HCT116 (cell line): ENCODE data around the gene RPL29. TPM values are rescaled to one million over a fixed set of nuclear protein-coding genes. Genes with fewer than 3 reads are reported as not detected.

Experiments
- ATAC-seq: fragments of 200-7000 bp; cut with Tn5 transposase; 2 replicates; pipeline ENCODE4 v1.9.1; 2020; ENCODE audit warnings: mild to moderate bottlenecking, moderate library complexity
- BruUV-seq: library from RNA; stranded (reverse); fragments of 400-500 nt; replicated peaks from 2 replicates; lab custom pipeline; 2021; lab: Mats Ljungman, UMichigan
- CTCF ChIA-PET: fragments of 300-600 bp; sonication (Branson Sonifier 250); formaldehyde crosslinking; loops from one replicate; lab custom pipeline; 2021; ENCODE audit warnings: antibody characterized with exemption; lab: Charles Lee
- POLR2A ChIA-PET: fragments of 300-600, 350-600 bp; sonication (Branson Sonifier 250); formaldehyde crosslinking; loops from one replicate; lab custom pipeline; 2021; ENCODE audit warnings: antibody characterized with exemption; lab: Charles Lee
- RAD21 ChIA-PET, 2 experiments: fragments of 300-600 bp; sonication (Branson Sonifier 250); formaldehyde crosslinking; loops; one replicate each; lab custom pipeline; 2023; ENCODE audit warnings: low total read pairs in 2 of 2; ENCODE audit not compliant: uncharacterized antibody in 2 of 2, unreplicated experiment in 2 of 2, low non-redundant PET in 1 of 2; lab: Charles Lee
- DNase-seq: peaks from one replicate; pipeline ENCODE4 v3.0.0-alpha.2; 2010; ENCODE audit warnings: low read depth, low spot score
- H2AFZ ChIP-seq: fragments of 200-600 bp; shearing (Covaris generic), sonication (generic); 2 replicates; pipeline ENCODE4 v1.6.1; 2017; ENCODE audit warnings: low read depth, mixed run types, mixed read lengths, antibody characterized with exemption, low read length; ENCODE audit not compliant: poor library complexity, severe bottlenecking
- H3K27ac ChIP-seq: 2 replicates; pipeline ENCODE4 v1.5.1; 2012; ENCODE audit warnings: low read depth, low read length
- H3K27me3 ChIP-seq: fragments of 200-600 bp; sonication (generic); 2 replicates; pipeline ENCODE4 v1.6.1; 2016; ENCODE audit warnings: mixed run types, low read length, mixed read lengths; ENCODE audit not compliant: insufficient read depth
- H3K36me3 ChIP-seq, 2 experiments: fragments of 200-500 bp in 1 of 2; fragments of 200-600 bp in 1 of 2; sonication (Bioruptor generic) in 1 of 2; sonication (generic) in 1 of 2; 2 replicates each; pipeline versions ENCODE4 v1.5.1 to v1.6.1; 2014 to 2016; ENCODE audit warnings: low read length in 2 of 2, inconsistent platforms in 1 of 2, mixed read lengths in 1 of 2, mixed run types in 1 of 2; ENCODE audit not compliant: insufficient read depth in 2 of 2, control insufficient read depth in 1 of 2
- H3K4me1 ChIP-seq, 2 experiments: fragments of 200-600 bp in 1 of 2; sonication (generic) in 1 of 2; 2 replicates each; pipeline versions ENCODE4 v1.5.1 to v1.6.1; 2012 to 2017; ENCODE audit warnings: low read length in 2 of 2, inconsistent platforms in 1 of 2, mild to moderate bottlenecking in 1 of 2, mixed read lengths in 1 of 2, mixed run types in 1 of 2, moderate library complexity in 1 of 2; ENCODE audit not compliant: insufficient read depth in 2 of 2, control insufficient read depth in 1 of 2
- H3K4me2 ChIP-seq: fragments of 200-600 bp; sonication (generic); 2 replicates; pipeline ENCODE4 v1.6.1; 2017; ENCODE audit warnings: mixed run types, low read length, mixed read lengths
- H3K4me3 ChIP-seq, 2 experiments: fragments of 200-600 bp in 1 of 2; sonication (generic) in 1 of 2; replicated peaks in 1 of 2; 2 replicates each; pipeline ENCODE4 v1.5.1; 2011 to 2016; ENCODE audit warnings: low read length in 2 of 2, control low read depth in 1 of 2, low read depth in 1 of 2, mild to moderate bottlenecking in 1 of 2, mixed read lengths in 1 of 2, mixed run types in 1 of 2
- H3K79me2 ChIP-seq: fragments of 200-600 bp; sonication (generic); 2 replicates; pipeline ENCODE4 v1.6.1; 2017; ENCODE audit warnings: mild to moderate bottlenecking, mixed run types, low read length, moderate library complexity, mixed read lengths; ENCODE audit not compliant: insufficient read depth
- H3K9ac ChIP-seq: fragments of 200-600 bp; sonication (generic); 2 replicates; pipeline ENCODE4 v1.6.1; 2016; ENCODE audit warnings: low read length, mixed read lengths
- H3K9me2 ChIP-seq: fragments of 200-600 bp; sonication (generic), shearing (Covaris generic); 2 replicates; pipeline ENCODE4 v1.6.1; 2017; ENCODE audit warnings: mixed run types, mild to moderate bottlenecking, moderate library complexity; ENCODE audit not compliant: insufficient read depth
- H3K9me3 ChIP-seq, 2 experiments: fragments of 200-500 bp in 1 of 2; fragments of 200-600 bp in 1 of 2; sonication (Bioruptor generic) in 1 of 2; sonication (generic) in 1 of 2; 2 replicates each; pipeline ENCODE4 v1.6.1; 2014 to 2017; ENCODE audit warnings: low read length in 2 of 2, mixed read lengths in 2 of 2, inconsistent platforms in 1 of 2, low read depth in 1 of 2, mild to moderate bottlenecking in 1 of 2, mixed run types in 1 of 2, moderate library complexity in 1 of 2; ENCODE audit not compliant: control insufficient read depth in 1 of 2, insufficient read depth in 1 of 2
- H4K20me1 ChIP-seq: fragments of 200-600 bp; sonication (generic), shearing (Covaris generic); 2 replicates; pipeline ENCODE4 v1.6.1; 2017; ENCODE audit warnings: mixed run types, mild to moderate bottlenecking, moderate library complexity; ENCODE audit not compliant: insufficient read depth
- CBX3 ChIP-seq: IDR thresholded peaks from 2 replicates; pipeline ENCODE4 v1.6.1; 2012; ENCODE audit warnings: low read depth
- EZH2phosphoT487 ChIP-seq: fragments of 200-600 bp; IDR thresholded peaks from 2 replicates; pipeline ENCODE4 v1.6.1; 2018; ENCODE audit warnings: antibody characterized with exemption, borderline replicate concordance
- MAX ChIP-seq: IDR thresholded peaks from 2 replicates; pipeline ENCODE4 v1.6.1; 2012
- RAD21 ChIP-seq: IDR thresholded peaks from 2 replicates; pipeline ENCODE4 v1.6.1; 2012; ENCODE audit warnings: low read depth, mild to moderate bottlenecking
- ZFX ChIP-seq: fragments of 450-650 bp; IDR thresholded peaks from 2 replicates; pipeline ENCODE4 v1.6.1; 2017
- ZNF274 ChIP-seq: fragments of 200-500 bp; sonication (Bioruptor generic); IDR thresholded peaks from 2 replicates; pipeline ENCODE4 v1.6.1; 2014; ENCODE audit warnings: mild to moderate bottlenecking, low read depth, low read length, inconsistent platforms
- intact Hi-C: fragments of 100-400 bp; cut with micrococcal nuclease; formaldehyde crosslinking; loops from 2 replicates; pipeline ENCODE4 v1.10.0; 2022
- total RNA-seq: library from RNA; stranded (reverse); gene quantifications from one replicate; pipeline ENCODE4 v1.2.1, GENCODE V29; 2021; ENCODE audit not compliant: unreplicated experiment

Gene RPL29
- total RNA-seq, 1 experiment from 2014 or later: 1,880 TPM

- CTCF ChIA-PET: no interaction called here
- no TSS peak for BruUV-seq
These were observed 29.8 kb upstream of the RPL29 start for GRCh38 chr3:52025453-52025852.

GRCh38 chr3:52024765-52025452 lies 29.2 kb upstream of the RPL29 start:
- Histone ChIP-seq H3K36me3 (no peaks in the 10 kb centered on the region), H3K4me3 (no peak overlapping the region), H3K9ac (no peak overlapping the region)
- no peak for ATAC-seq
- TF ChIP-seq CBX3 (no peak), ZFX (no peak), ZNF274 (no peak), MAX (no peak), EZH2phosphoT487 (no peak), RAD21 (no peak)
- TF ChIP-seq, all 23 proteins: peak for 0
- no peak overlapping the region for H3K27ac ChIP-seq
- ChIA-PET CTCF (no interaction called here), POLR2A (no interaction called here), RAD21 (no interaction called here)
- H3K4me2 ChIP-seq: no peak overlapping the region
- H3K4me1 ChIP-seq: peaks cover 9 to 31% of the 10 kb centered on the region in 2 experiments
- no peaks in the 10 kb centered on the region for H3K9me2 ChIP-seq
- H3K9me3 ChIP-seq: no peaks in the 10 kb centered on the region
- H3K27me3 ChIP-seq: no peaks in the 10 kb centered on the region
- DNase-seq: no peak
- BruUV-seq: no TSS peak
- H2AFZ ChIP-seq: no peak overlapping the region
- no peaks in the 10 kb centered on the region for H3K79me2 ChIP-seq
- intact Hi-C loops: no loop called here
- no peaks in the 10 kb centered on the region for H4K20me1 ChIP-seq

More at GRCh38 chr3:52025453-52025852, 29.8 kb upstream of the RPL29 start:
- Histone ChIP-seq H4K20me1 (no peaks in the 10 kb centered on the region), H2AFZ (no peak overlapping the region), H3K4me1 (peaks cover 9 to 31% of the 10 kb centered on the region in 2 experiments), H3K36me3 (no peaks in the 10 kb centered on the region), H3K4me3 (no peak overlapping the region), H3K27me3 (no peaks in the 10 kb centered on the region), H3K27ac (no peak overlapping the region), H3K79me2 (no peaks in the 10 kb centered on the region), H3K9ac (no peak overlapping the region), H3K4me2 (no peak overlapping the region), H3K9me2 (no peaks in the 10 kb centered on the region), H3K9me3 (no peaks in the 10 kb centered on the region)
- TF ChIP-seq CBX3: no peak
- ChIA-PET POLR2A (no interaction called here), RAD21 (no interaction called here)
- ATAC-seq (no peak), DNase-seq (no peak)
- intact Hi-C loops: no loop called here
